HG02798 (cell line): ENCODE results near the gene ATP6V0A1.
"Not testable (repeated sequence)": the region's sequence is repeated elsewhere in the genome, so short reads cannot be mapped to it uniquely, and the experiment has no call there.

Experiments
- ATAC-seq: cut with Tn5 transposase; IDR thresholded peaks from one replicate; pipeline ENCODE4 v1.9.1; 2021; ENCODE audit warnings: mild to moderate bottlenecking; ENCODE audit not compliant: unreplicated experiment, poor library complexity

Gene ATP6V0A1

DNA sequence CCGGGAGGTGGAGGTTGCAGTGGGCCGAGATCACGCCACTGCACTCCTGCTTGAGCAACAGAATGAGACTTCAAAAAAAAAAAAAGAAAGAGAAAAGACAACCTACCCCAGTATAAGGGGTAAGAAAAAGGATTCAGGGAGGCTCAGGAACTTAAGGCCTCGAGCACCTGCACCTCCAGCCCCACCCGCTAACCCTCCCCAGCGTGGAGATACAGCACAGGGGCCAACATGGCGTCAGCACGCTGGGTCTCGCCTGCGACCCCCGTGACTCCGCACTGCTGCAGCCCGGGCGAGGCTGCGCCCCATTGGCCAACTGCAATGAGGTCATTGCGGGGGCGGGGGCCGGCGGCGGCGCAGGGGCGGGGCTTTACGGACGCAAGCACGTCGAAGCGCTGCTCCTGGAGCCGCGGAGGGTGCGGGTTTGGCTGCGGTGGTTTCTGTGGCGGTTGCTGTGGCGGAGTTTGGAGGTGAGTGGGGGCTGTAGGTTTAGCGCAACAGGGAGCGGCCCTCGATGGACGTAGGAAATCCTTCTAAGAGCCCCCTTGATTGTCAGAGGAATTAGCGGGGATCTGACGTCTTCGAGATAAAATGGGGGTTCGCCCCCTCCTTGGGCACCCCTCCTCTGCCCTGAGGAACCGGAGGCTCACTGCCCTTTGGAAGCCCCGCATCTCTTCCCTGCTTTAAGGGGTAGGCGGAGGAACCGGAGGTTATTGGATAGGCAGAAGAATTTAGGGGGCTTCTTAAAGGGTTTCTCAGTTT lies at the start of gene ATP6V0A1:
TSS of gene ATP6V0A1 (plus strand) at position 382 of the 759 bp plus-strand sequence. CDS start 2,017 bp downstream, outside the sequence.
- peak; percentile 88 for ATAC-seq

GRCh38 chr17:42409523-42410318 lies 49.0 kb upstream of the ATP6V0A1 start:
- no peak for ATAC-seq

- no peak for ATAC-seq
Measured at GRCh38 chr17:42410319-42410685, 48.4 kb upstream of the ATP6V0A1 start.

DNA sequence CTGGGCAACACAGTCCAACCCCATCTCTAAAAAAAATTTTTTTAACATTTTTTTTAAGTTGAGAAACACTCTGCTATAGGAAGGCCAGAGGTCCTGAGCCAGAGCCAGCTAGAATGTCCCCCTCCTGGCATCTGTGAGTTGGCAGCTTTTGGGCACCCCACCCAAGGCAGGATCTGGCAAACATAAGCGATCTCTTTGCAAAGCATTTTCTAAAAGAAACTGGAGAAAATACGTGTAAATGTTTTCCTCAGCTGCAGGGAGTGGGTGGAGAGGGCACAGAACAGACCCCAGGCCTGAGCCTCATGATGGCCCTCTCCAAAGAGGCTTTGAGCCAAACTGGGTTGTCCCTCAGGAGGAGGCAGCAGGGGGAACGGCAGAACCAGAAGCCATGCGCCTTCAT lies 47.3 kb upstream of the ATP6V0A1 start:
- no peak for ATAC-seq

- no peak for ATAC-seq
Measured at GRCh38 chr17:42411905-42412679, 46.6 kb upstream of the ATP6V0A1 start.

DNA sequence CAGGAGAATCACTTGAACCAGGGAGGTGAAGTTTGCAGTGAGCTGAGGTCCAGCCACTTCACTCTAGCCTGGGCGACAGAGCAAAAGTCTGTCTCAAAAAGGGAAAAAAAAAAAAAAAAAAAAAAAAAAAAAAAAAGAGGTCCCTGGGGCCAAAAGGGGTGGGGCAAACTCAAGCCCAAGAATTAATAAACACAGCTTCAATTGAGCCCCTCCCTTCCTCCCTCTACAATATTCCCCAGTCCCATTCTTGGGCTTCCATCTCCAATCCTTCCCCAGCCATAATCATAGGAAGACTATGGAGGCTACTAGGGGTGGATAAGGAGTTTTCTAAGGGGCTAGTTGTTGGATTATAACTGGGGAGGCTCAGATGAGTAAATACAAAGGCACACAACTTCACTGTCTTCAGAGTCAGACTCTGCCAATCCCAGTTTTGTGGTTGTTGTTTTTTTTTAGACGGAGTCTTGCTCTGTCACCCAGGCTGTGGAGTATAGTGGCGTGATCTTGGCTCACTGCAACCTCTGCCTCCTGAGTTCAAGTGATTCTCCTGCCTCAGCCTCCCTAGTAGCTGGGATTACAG lies 45.1 kb upstream of the ATP6V0A1 start:
- no peak for ATAC-seq

GRCh38 chr17:42414704-42415409 lies 43.8 kb upstream of the ATP6V0A1 start:
- ATAC-seq, result no peak

- ATAC-seq, result not testable (repeated sequence)
Measured at GRCh38 chr17:42417981-42418380, 40.7 kb upstream of the ATP6V0A1 start.

- no peak for ATAC-seq
Measured at GRCh38 chr17:42421136-42421506, 37.6 kb upstream of the ATP6V0A1 start.

- no peak for ATAC-seq
Measured at GRCh38 chr17:42421507-42422338, 37.0 kb upstream of the ATP6V0A1 start.

- no peak for ATAC-seq
Measured at GRCh38 chr17:42422412-42422957, 36.2 kb upstream of the ATP6V0A1 start.

DNA sequence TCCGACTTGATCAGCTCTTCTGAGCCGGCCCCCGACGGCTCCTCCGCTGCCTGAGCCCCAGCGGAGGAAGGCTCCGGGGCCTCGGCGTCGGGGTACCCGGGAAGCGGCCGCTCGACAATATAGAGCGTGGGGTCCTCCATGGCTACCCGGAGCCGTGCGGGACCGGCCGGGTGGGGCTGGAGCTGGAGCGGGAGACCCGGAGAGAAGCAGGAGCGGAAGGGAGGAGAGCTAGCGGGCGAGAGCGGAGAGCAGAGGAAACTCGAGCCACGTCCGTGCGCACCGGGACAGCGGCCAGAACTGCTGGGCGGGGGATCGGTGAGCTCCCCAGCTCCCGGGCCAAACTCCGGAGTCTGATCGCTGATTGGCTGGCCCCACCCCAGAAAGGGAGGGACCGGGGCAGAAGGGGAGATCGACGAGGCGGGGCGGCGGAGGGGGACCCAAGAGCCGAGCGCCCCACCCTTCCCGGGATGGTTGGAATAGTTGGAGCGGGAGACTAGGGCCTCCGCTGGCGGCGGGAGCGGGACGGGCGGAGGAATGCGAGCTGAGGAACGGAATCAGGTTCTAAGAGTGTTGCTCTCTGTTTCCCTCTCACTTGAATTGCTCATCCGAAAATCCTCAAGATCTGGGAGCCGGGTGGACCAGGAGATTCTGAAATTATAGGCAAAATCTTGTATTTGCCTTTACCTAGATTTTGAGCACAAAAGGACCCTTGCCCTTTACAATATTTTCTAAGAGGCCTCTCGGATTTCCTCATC lies 35.5 kb upstream of the ATP6V0A1 start, which contains the start of gene CAVIN1:
TSS of gene CAVIN1 (minus strand) at position 299 of the 755 bp plus-strand sequence. CDS start at position 140, 159 bp downstream.
- ATAC-seq, result no peak

GRCh38 chr17:42423766-42424165 lies 34.9 kb upstream of the ATP6V0A1 start:
- ATAC-seq, result no peak

DNA sequence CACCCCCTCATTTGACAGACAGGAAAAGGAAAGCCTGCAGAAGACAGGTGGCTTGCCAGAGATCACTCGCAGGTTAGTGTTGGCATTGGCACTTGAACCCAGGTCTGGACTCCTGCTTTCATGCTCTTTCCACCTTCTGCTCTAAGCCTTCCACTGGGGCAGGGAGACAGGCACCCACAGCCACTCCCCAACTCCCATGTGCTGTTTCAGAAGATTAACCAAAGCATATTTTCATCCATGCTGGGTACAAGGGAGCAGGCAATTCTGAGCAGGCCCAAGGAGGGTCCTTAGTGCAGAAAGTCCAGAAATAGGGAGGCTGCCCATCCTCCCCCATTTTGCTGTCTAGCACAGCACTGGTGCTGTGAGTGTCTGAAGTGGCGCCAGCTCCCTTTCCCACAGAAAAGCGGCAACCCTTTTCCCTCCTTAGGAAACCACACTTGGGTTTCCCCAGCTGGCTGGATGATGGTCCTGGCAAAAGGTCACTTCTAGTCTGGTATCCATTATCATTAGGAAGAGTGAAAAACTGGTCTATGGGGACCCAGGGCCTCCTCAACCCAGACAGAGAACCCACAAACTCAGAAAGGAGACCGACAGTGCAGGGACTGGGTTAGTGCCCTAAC lies 33.6 kb upstream of the ATP6V0A1 start:
- ATAC-seq, result no peak

DNA sequence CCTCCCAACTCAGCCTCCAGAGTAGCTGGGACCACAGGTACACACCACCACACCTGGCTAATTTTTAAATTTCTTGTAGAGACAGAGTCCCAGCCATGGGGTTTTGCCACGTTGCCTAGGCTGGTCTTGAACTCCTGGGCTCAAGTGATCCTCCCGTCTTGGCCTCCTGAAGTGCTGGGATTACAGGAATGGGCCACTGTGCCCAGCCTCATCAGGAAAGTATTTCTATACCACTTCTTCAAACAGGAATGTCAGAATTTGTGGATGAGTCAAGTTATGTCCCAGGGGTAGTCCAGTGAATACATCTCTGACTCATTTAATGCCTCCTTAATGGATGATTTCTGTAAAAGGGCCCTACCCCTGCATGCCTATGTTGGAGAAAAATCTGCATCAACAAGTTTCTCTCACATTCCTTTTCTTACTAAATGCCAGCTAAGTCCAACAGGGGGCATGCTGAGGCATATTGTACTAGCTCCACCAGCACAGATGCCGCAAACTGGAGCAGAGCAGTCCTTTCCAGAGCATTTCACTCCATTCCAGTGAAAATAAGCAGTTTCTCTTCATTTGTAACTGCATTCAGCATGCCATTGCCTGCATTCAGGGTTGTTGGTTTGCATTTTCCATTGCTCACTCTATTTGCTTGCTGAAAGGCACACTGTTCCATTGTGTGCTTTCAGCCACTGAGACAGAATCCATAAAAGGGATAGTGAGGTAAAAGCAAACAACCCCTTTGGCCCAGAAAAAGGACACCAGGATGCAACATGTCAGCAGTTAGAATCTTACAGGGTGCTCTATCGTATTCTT lies 30.3 kb upstream of the ATP6V0A1 start:
- no peak for ATAC-seq

GRCh38 chr17:42429726-42430447 lies 28.8 kb upstream of the ATP6V0A1 start:
- ATAC-seq, result no peak
